GM18951 (cell line): Measurements from ENCODE around the gene CCDC77.

Experiments used
- POLR2A ChIP-seq: IDR thresholded peaks from 4 replicates; pipeline ENCODE4 v1.6.1; 2011; ENCODE audit warnings: mild to moderate bottlenecking; ENCODE audit not compliant: insufficient read length, insufficient read depth; ENCODE audit errors: extremely low read depth
- in situ Hi-C: fragments of 300-500 bp; cut with MboI; formaldehyde crosslinking; loops from one replicate; pipeline ENCODE4 v1.12.0; 2022; ENCODE audit warnings: low sequenced_read_pairs, mixed read lengths, inconsistent platforms; ENCODE audit not compliant: unreplicated experiment

Gene CCDC77

GRCh38 chr12:460261-461230, 59.1 kb downstream of the CCDC77 start:
- no peak for TF ChIP-seq POLR2A
- in situ Hi-C loops, result no loop called here

- in situ Hi-C loops, result no loop called here
- TF ChIP-seq POLR2A, result no peak
Observed at GRCh38 chr12:461425-461824, 60.0 kb downstream of the CCDC77 start.

- no peak for TF ChIP-seq POLR2A
- in situ Hi-C loops, result no loop called here
Observed at GRCh38 chr12:462936-463705, 61.7 kb downstream of the CCDC77 start.

- TF ChIP-seq POLR2A, result no peak
- in situ Hi-C loops, result no loop called here
Observed at GRCh38 chr12:464484-465267, 63.2 kb downstream of the CCDC77 start.

GRCh38 chr12:466039-466438, 64.6 kb downstream of the CCDC77 start:
- no peak for TF ChIP-seq POLR2A
- in situ Hi-C loops, result no loop called here

- in situ Hi-C loops, result no loop called here
- no peak for TF ChIP-seq POLR2A
Observed at GRCh38 chr12:466762-467161, 65.3 kb downstream of the CCDC77 start.

GRCh38 chr12:467591-467990, 66.1 kb downstream of the CCDC77 start:
- no peak for TF ChIP-seq POLR2A
- in situ Hi-C loops, result no loop called here

- TF ChIP-seq POLR2A, result no peak
- in situ Hi-C loops, result no loop called here
Observed at GRCh38 chr12:468671-469389, 67.4 kb downstream of the CCDC77 start.

GRCh38 chr12:470133-470532, 68.7 kb downstream of the CCDC77 start:
- in situ Hi-C loops, result no loop called here
- no peak for TF ChIP-seq POLR2A

- in situ Hi-C loops, result no loop called here
- no peak for TF ChIP-seq POLR2A
Observed at GRCh38 chr12:473198-473597, 71.8 kb downstream of the CCDC77 start.

GRCh38 chr12:473863-474577, 72.6 kb downstream of the CCDC77 start:
- no peak for TF ChIP-seq POLR2A
- in situ Hi-C loops, result no loop called here

GRCh38 chr12:475286-475685, 73.8 kb downstream of the CCDC77 start:
- no peak for TF ChIP-seq POLR2A
- in situ Hi-C loops, result no loop called here

GRCh38 chr12:479161-479560, 77.7 kb downstream of the CCDC77 start:
- in situ Hi-C loops, result no loop called here
- TF ChIP-seq POLR2A, result no peak
